Panc1 (cell line): ENCODE data around the gene PSME1. TPM values are rescaled to one million over a fixed set of nuclear protein-coding genes. Genes with fewer than 3 reads are reported as not detected.
A peak's percentile ranks its signal among the peaks of the same experiment; 100 is the strongest.

Source experiments
- ATAC-seq: fragments of 200-7000 bp; cut with Tn5 transposase; 2 replicates; pipeline ENCODE4 v1.9.1; 2020; ENCODE audit warnings: mild to moderate bottlenecking, moderate library complexity
- BruUV-seq: library from RNA; stranded (reverse); fragments of 400-500 nt; replicated peaks from 2 replicates; lab custom pipeline; 2021; lab: Mats Ljungman, UMichigan
- CTCF ChIA-PET: fragments of 300-600 bp; sonication (Branson Sonifier 250); formaldehyde crosslinking; loops from one replicate; lab custom pipeline; 2022; ENCODE audit warnings: antibody characterized with exemption; lab: Charles Lee
- POLR2A ChIA-PET: fragments of 300-600 bp; sonication (Branson Sonifier 250); formaldehyde crosslinking; loops from one replicate; lab custom pipeline; 2022; ENCODE audit warnings: antibody characterized with exemption; lab: Charles Lee
- DNase-seq: peaks from one replicate; pipeline ENCODE4 v3.0.0-alpha.2; 2010; ENCODE audit warnings: low read depth, low spot score
- H3K27ac ChIP-seq: 2 replicates; pipeline ENCODE4 v1.5.1; 2011; ENCODE audit warnings: mild to moderate bottlenecking, low read length, inconsistent platforms
- H3K27me3 ChIP-seq: fragments of 200-500 bp; sonication (Bioruptor generic); 2 replicates; pipeline ENCODE4 v1.6.0; 2014; ENCODE audit warnings: low read length, inconsistent platforms; ENCODE audit not compliant: control insufficient read depth, insufficient read depth
- H3K36me3 ChIP-seq: fragments of 200-500 bp; sonication (Bioruptor generic); 2 replicates; pipeline ENCODE4 v1.5.1; 2014; ENCODE audit warnings: inconsistent platforms, mild to moderate bottlenecking, low read length, moderate library complexity; ENCODE audit not compliant: control insufficient read depth, insufficient read depth
- H3K4me1 ChIP-seq: 2 replicates; pipeline ENCODE4 v1.5.1; 2011; ENCODE audit warnings: inconsistent platforms, mild to moderate bottlenecking, low read length, moderate library complexity; ENCODE audit not compliant: control insufficient read depth, insufficient read depth
- H3K4me3 ChIP-seq, 2 experiments: 2 replicates each; pipeline ENCODE4 v1.5.1; 2011 to 2012; ENCODE audit warnings: low read depth in 2 of 2, low read length in 2 of 2, mild to moderate bottlenecking in 2 of 2, inconsistent platforms in 1 of 2, moderate library complexity in 1 of 2
- H3K9me3 ChIP-seq: fragments of 200-500 bp; sonication (Bioruptor generic); 2 replicates; pipeline ENCODE4 v1.5.1; 2014; ENCODE audit warnings: low read depth, mild to moderate bottlenecking, inconsistent platforms, low read length, moderate library complexity; ENCODE audit not compliant: control insufficient read depth, insufficient read depth
- POLR2AphosphoS5 ChIP-seq: IDR thresholded peaks from 2 replicates; pipeline ENCODE4 v1.6.1; 2012; ENCODE audit warnings: mild to moderate bottlenecking, low read depth, low read length, moderate library complexity
- REST ChIP-seq, 2 experiments: IDR thresholded peaks; 2 replicates each; pipeline ENCODE4 v1.6.1; 2011 to 2012; ENCODE audit warnings: low read depth in 2 of 2, control low read depth in 1 of 2, low read length in 1 of 2, mild to moderate bottlenecking in 1 of 2, moderate library complexity in 1 of 2; ENCODE audit not compliant: insufficient read depth in 1 of 2
- SIN3A ChIP-seq: IDR thresholded peaks from 2 replicates; pipeline ENCODE4 v1.6.1; 2012; ENCODE audit warnings: low read depth, mild to moderate bottlenecking, low read length, moderate library complexity, borderline replicate concordance; ENCODE audit not compliant: insufficient read depth
- TCF7L2 ChIP-seq: IDR thresholded peaks from 2 replicates; pipeline ENCODE4 v1.6.1; 2011; ENCODE audit warnings: mild to moderate bottlenecking, low read depth, low read length, inconsistent platforms
- in situ Hi-C: cut with HindIII; loops from 2 replicates; pipeline ENCODE4 v1.10.0; 2016; ENCODE audit warnings: low sequenced_read_pairs, low pct_unique_long_range_greater_than_20kb
- intact Hi-C: fragments of 100-400 bp; cut with micrococcal nuclease; formaldehyde crosslinking; loops from one replicate; pipeline ENCODE4 v1.10.0; 2022; ENCODE audit not compliant: unreplicated experiment
- total RNA-seq: library from RNA; stranded (reverse); gene quantifications from one replicate; pipeline ENCODE4 v1.2.1, GENCODE V29; 2021; ENCODE audit not compliant: unreplicated experiment

PSME1 gene
- total RNA-seq, 1 experiment from 2014 or later: 130 TPM

GRCh38 chr14:24141097-24141880, 5.3 kb downstream of the PSME1 start, which contains the start of gene EMC9:
EMC9 (minus strand) TSS chr14:24141591; CDS start chr14:24141304, 287 bp downstream.
- peak; percentile 86 for DNase-seq
- BruUV-seq: TSS peak; percentile 65
- H3K36me3 ChIP-seq: no peaks in the 10 kb centered on the region; the same call in 1 of the 2 replicates
- in situ Hi-C loops: no loop called here
- H3K4me3 ChIP-seq: peak within 1 kb of the TSS; percentile 81 to 92
- ChIA-PET CTCF (no interaction called here), POLR2A (interaction anchor here (0.5 kb wide), 1 partner anchor 89 kb away, joined by 3 read pairs; no protein-coding TSS in a partner anchor)
- ATAC-seq: peak; percentile 90
- no peaks in the 10 kb centered on the region for H3K27me3 ChIP-seq
- intact Hi-C loops: no loop called here
- H3K27ac ChIP-seq: peak within 1 kb of the TSS; percentile 89
- 0 out of 4 replicates have a peak, but pooled peaks of 1 of the 2 experiments have one; percentile 19 for TF ChIP-seq REST (IDR thresholded peaks at IDR 0.05; ENCODE audit: insufficient read depth in 1 of 2, low read depth in 2 of 2, low read length in 1 of 2)
- peak; percentile 70 for TF ChIP-seq POLR2AphosphoS5
- no peak for TF ChIP-seq TCF7L2
- TF ChIP-seq SIN3A: peak; percentile 34; the same call in 1 of the 2 replicates
- H3K9me3 ChIP-seq: no peaks in the 10 kb centered on the region
- H3K4me1 ChIP-seq: peaks cover 30% of the 10 kb centered on the region

- H3K36me3 ChIP-seq: peaks cover 3% of the 10 kb centered on the region; the same call in 1 of the 2 replicates
- CTCF ChIA-PET: no interaction called here
- in situ Hi-C loops (no loop called here), intact Hi-C loops (no loop called here)
- DNase-seq: no peak
- no peak for ATAC-seq
- no peak overlapping the region for H3K4me3 ChIP-seq
- peaks cover 16% of the 10 kb centered on the region for H3K4me1 ChIP-seq
- no peak overlapping the region for H3K27ac ChIP-seq
- H3K27me3 ChIP-seq: no peaks in the 10 kb centered on the region
- POLR2A ChIA-PET: interaction anchor here (0.6 kb wide), 1 partner anchor 774 kb away, joined by 3 read pairs; no protein-coding TSS in a partner anchor
- no TSS peak for BruUV-seq
- no peaks in the 10 kb centered on the region for H3K9me3 ChIP-seq
- no peak for TF ChIP-seq REST (IDR thresholded peaks at IDR 0.05; ENCODE audit: insufficient read depth in 1 of 2, low read depth in 2 of 2, low read length in 1 of 2)
- no peak for TF ChIP-seq SIN3A
- TF ChIP-seq TCF7L2: no peak
These were observed 7.5 kb downstream of the PSME1 start for GRCh38 chr14:24143511-24143910.
